SK-N-DZ (cell line): ENCODE measurements around the gene BAZ2B. TPM values are rescaled to one million over a fixed set of nuclear protein-coding genes. Genes with fewer than 3 reads are reported as not detected.
A peak's percentile ranks its signal among the peaks of the same experiment; 100 is the strongest.
"Not testable (repeated sequence)": the region's sequence is repeated elsewhere in the genome, so short reads cannot be mapped to it uniquely, and the experiment has no call there.

Source experiments
- DNase-seq: peaks from one replicate; pipeline ENCODE4 v3.0.0-alpha.2; 2015; ENCODE audit warnings: low spot score
- polyA plus RNA-seq, 2 experiments: library from polyadenylated mRNA; depleted of rRNA; stranded (reverse); fragments of >200 nt; gene quantifications; 2 replicates each; pipeline ENCODE4 v1.2.3, GENCODE V29; 2014

BAZ2B gene, protein sequence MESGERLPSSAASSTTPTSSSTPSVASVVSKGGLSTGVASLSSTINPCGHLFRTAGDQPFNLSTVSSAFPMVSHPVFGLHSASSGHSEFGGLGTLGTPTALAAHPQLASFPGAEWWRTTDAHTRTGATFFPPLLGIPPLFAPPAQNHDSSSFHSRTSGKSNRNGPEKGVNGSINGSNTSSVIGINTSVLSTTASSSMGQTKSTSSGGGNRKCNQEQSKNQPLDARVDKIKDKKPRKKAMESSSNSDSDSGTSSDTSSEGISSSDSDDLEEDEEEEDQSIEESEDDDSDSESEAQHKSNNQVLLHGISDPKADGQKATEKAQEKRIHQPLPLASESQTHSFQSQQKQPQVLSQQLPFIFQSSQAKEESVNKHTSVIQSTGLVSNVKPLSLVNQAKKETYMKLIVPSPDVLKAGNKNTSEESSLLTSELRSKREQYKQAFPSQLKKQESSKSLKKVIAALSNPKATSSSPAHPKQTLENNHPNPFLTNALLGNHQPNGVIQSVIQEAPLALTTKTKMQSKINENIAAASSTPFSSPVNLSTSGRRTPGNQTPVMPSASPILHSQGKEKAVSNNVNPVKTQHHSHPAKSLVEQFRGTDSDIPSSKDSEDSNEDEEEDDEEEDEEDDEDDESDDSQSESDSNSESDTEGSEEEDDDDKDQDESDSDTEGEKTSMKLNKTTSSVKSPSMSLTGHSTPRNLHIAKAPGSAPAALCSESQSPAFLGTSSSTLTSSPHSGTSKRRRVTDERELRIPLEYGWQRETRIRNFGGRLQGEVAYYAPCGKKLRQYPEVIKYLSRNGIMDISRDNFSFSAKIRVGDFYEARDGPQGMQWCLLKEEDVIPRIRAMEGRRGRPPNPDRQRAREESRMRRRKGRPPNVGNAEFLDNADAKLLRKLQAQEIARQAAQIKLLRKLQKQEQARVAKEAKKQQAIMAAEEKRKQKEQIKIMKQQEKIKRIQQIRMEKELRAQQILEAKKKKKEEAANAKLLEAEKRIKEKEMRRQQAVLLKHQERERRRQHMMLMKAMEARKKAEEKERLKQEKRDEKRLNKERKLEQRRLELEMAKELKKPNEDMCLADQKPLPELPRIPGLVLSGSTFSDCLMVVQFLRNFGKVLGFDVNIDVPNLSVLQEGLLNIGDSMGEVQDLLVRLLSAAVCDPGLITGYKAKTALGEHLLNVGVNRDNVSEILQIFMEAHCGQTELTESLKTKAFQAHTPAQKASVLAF (N-terminal part only)
- 10.0 and 12.6 TPM in 2 replicates for polyA plus RNA-seq (2014; cell fraction: cytosol; rRNA removed)
- 8.6 and 11.0 TPM in 2 replicates for polyA plus RNA-seq (2014; cell fraction: nucleus; rRNA removed)

DNA sequence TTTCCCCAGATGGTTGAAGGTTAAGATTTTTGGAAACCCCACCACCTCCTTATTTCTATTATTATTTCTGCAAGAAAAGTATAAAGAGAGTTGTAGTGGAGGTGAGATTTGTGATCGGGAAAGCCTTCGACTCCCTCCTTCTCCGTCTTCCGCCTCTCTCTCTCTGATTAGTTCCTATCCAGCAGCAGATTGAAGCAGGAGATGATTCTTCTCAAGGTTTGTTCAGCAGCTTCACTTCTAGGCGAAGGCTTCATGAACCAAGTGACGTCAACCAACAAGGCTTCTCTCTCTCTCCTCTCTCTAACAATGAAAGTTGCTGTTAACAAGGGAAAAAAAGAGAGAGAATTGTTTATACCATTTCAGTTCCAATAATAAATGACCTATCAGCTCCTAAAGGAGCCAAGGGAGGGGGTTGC, at the start of gene BAZ2B:
BAZ2B (minus strand) TSS at position 263 of the 416 bp plus-strand sequence. CDS start 137,829 bp downstream, outside the sequence.
- DNase-seq = peak; percentile 75

DNA sequence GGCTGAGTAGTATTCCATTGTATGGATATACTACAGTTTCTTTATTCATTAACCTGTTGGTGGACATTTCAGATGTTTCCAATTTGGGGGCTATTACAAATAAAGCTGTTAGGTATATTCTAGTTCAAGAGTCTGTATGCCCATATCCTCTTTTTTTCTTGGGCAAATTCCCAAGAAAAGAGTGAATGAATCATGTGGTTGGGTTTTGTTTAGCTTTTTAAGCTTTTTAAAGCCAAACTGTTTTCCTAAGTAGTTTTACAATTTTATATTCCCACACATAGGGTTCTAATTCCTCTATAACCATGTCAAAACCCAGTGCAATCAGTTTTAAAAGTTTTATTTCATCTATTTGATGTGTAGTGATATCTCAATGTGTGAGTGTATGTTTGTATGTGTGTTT, 44.9 kb upstream of the BAZ2B start:
- no peak for DNase-seq

DNA sequence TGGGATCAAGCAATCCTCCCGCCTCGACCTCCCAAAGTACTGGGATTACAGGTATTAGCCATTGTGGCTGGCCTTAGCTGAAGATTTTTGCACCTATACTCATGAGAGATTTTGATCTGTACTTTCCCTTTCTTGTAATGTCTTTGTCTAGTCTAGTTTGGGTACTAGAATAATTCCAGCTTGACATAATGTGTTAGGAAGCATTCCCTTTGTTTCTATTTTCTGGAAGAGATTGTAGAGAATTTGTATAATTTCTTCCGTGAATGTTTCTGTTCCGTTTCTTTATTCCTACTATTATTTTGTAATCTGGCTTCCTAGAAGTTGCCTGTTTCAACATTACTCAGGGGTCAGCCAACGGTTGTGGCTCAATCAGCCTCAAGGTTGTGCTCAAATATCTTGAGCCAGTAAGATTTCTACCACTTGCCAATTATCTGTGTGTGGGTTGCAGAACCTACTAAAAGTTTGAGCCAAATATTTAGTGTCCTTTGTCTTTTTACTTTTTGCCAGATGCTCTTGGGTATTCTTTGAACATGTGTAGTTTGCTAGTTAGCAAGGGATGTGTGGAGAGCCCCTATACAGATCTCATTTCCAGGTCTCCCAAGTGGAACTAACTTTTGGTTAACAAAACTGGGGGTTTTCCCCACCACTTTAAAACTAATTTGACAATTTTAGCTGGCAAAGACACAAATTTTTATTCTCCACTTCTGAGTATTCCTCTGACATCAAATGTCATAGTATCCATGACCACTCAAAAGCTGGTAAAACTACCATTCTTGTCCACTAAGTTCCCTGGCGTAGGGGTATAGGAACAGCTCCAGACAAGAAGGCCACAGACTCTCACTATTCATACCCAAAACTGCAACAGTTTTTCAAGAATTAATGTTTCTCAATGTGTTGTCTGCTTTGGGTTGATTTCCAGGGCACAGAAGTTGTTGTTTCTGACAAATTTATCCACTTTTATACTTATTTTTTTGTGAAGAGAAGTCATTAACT, 42.8 kb upstream of the BAZ2B start:
- no peak for DNase-seq

DNA sequence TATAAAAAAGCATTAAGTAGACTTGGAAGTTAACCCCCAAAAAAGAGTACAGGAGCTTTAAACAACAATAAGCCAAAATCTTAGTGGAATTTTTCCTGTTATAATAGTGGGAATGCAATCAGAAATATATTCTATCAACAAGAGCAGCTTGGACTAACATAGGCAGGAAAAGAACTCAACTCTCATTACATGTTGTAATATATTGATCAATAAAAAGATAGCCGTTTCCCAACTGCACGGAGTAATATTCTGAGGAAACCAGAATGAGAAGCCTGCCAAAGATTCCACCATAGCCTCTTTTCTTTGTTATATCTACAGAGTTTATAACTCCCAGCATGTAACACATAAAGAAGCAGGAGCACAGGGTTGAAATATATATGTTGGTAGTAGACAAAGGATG, 37.6 kb upstream of the BAZ2B start:
- DNase-seq = no peak

DNA sequence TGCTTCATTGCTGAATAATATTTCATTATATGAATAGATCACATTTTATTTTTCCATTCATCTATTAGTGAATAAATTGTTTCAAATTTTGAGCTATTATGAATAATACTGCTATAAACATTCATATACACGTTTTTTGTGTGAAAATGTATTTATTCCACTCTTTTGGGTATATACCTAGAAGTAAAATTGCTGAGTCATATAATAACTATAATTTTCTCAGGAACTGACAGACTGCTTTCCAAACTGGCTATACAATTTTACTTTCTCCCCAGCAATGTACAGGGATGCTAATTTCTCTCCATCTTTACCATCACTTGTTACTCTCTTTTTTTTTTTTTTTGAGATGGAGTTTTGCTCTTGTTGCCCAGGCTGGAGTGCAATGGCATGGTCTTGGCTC, 35.5 kb upstream of the BAZ2B start:
- no peak for DNase-seq

DNA sequence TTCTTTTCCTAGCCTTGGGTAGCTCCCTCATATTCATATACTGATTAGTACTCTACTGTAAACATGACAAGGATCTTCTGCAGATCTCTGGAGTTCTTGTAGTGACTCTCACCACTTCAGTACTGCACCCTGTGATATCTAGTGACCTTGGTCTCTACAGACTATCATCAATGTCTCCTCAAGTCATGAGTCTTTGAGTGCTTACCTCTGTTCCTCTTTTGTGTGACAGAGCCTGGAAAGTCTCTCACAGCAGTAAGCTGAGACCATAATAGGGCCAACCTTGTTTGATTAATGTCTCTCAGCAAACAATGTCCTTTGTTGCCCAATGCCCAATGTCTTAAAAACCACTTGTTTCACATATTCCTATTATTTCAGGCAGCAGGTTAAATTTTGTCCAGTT, 34.2 kb upstream of the BAZ2B start:
- no peak for DNase-seq

DNA sequence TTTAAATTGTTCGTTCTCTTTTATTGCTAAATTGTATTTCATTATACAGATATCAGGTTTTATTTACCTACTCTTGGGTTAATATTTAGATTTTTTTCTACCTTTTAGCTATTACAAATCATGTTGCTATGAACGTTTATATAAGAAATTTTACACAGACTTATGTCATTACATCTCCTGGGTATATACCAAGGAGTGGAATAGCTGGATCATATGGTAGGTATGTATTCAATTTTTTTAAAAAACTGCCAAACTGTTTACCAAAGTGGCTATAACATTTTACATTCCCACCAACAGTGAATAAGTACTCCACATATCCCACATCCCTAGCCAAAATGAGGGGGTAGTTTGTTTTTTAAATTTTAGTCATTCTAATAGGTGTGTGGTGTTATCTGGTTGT, 32.3 kb upstream of the BAZ2B start:
- no peak for DNase-seq

DNA sequence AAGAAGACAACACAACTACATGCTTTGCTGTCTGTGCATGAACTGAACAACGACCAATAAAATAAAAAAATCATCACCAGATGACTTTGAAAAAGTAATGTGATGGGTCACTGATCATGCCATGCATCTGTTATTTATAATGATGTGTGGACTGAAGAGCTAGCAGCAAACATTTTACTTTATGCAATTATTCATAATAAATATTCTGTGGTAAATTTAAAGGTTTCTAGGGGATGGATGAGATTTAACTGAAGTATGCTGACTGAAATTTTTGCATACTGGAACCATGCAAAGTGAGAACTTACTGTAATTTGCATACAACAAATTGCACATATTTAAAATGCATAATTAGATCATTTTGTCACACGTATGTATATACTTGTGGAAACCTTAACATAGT, 31.3 kb upstream of the BAZ2B start:
- DNase-seq = no peak

DNA sequence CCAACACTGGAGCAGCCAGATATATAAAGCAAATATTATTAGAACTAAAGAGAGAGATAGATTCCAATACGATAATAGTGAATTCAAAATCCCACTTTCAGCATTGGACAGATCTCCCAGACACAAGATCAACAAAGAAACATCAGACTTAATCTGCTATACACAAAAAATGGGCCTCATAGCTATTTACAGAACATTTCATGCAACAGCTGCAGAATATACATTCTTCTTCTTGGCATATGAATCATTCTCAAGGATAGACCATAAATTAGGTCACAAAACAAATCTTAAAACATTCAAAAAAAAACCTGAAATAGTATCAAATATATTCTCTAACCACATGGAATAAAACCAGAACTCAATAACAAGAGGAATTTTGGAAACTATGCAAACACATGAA, 23.8 kb upstream of the BAZ2B start:
- DNase-seq = no peak

DNA sequence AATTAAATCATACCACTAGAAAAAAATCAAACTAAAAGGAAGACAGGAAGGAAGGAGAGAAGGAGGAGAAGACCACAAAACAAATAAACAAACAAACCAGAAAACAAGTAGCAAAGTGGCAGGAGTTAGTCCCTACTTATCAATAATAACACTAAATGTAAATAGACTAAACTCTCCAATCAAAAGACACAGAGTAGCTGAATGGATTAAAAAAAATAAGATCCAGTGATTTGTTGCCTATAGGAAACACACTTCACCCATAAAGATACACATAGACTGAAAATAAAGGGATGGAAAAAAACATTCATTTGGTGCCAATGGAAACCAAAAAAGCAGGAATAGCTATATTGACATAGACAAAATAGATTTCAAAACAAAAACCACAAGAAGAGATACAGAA, 23.4 kb upstream of the BAZ2B start:
- DNase-seq = no peak

DNA sequence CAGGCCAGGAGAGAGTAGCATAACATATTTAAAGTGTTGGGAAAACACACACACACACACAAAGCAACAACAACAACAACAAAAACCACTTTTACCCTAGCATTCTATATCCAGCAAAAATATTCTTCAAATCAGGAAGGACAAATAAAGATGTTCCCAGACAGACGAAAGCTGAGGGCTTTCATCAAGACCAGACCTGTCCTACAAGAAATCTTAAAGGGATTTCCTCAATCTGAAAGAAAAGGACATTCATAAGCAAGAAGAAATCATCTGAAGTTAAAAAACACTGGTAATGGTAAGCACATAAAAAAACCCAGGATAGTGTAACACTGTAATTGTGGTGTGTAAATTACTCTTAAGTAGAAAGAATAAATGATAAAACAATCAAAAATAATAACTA, 22.7 kb upstream of the BAZ2B start:
- DNase-seq = no peak

DNA sequence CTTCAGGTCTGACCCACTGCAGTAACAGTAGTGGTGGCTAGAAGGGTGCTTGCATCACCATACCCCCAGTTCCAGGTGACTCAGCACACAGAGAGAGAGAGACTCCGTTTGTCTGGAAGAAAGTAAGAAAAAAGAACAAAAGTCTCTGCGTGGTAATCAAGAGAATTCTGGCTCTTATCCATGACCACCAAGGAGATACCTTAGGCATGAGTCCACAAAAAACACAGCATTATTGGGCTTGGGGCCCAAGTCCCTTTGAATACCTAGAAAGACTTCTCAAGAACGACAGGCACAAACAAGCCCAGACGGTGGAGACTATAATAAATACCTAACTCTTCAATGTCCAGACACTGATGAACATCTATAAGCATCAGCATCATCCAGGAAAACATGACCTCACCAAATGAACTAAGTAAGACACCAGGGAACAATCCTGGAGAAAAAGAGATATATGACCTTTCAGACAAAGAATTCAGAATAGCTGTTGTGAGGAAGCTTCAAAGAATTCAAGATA, 21.7 kb upstream of the BAZ2B start:
- DNase-seq = no peak

DNA sequence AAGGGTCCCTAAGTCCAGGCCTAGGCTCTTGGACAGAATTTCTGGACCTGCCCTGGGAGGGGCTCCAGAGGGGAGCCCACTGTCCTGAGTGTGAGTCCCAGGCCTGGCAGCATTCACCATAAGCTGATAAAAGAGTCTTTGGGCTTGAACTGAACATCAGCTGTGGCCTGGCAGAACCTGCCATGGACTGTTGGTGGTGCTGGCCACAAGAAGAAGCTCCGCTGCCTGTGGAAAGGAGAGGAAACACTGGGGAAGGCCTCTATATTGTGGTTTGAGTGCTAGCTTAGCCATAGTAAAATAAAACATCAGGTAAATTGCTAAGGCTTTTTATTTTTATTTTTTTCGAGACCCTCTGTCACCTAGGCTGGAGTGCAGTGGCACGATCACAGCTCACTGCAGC, 20.9 kb upstream of the BAZ2B start:
- DNase-seq = no peak

DNA sequence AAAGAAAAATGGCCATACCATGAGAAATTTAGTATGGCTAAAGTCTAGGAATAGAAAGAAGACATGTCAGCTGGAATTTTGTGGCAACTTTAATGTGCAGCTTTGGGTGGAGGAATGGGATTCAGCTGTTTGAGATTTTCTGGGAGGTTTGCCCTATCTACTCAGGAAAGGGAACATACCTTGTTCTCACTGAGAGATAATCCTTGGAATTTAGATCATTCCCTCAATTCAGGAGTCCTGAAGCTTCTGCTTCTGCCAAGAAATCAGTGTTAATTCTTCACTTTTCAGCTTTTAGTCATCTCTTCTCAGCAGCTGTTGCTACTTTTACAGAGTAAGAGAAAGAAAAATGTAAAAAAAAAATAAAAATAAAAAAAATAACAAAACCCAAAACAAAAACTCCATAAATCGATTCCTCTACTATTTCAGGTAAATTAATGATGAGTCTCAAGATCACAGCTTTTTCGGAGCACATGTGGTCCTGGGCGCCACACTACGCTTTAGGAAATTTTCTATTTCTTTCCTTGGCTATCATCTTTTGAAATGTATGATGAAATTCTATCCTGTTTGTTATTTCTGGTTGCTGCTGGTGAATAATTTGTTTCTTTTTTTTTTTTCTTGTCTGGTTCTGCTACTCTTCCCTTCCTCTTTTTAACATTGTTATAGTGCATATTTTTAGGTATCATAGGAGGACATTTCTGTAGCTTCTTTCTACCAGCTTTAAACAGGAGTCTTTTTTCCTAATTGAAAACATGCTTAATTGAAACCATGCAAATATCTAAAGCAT, 18.9 kb upstream of the BAZ2B start:
- DNase-seq = no peak

DNA sequence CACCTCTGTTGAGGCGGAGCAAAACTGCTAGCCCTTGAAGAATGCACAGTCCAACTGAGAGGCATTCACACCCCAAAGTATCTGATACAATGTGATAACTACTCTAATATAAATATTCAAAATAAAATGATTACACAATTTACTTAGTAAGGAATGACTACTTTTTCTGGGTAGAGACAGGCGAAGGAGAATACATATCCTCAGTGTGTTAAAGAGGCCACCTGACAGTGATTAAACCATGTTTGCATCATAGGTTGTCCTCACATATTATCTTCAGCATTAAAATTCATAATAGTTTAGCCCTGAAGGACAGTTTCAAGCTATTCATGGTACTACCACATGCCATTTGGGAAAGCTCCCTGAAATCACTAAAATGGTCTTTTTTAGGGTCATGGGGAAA, 16.9 kb upstream of the BAZ2B start:
- no peak for DNase-seq

DNA sequence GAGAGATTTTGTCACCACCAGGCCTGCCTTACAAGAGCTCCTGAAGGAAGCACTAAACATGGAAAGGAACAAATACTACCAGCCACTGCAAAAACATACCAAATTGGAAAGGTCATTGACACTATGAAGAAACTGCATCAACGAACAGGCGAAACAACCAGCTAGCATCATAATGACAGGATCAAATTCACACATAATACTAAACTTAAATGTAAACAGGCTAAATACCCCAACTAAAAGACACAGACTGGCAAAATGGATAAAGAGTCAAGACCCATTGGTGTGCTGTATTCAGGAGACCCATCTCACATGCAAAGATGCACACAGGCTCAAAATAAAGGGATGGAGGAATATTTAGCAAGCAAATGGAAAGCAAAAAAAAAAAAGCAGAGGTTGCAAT, 9.3 kb upstream of the BAZ2B start:
- DNase-seq = not testable (repeated sequence)

DNA sequence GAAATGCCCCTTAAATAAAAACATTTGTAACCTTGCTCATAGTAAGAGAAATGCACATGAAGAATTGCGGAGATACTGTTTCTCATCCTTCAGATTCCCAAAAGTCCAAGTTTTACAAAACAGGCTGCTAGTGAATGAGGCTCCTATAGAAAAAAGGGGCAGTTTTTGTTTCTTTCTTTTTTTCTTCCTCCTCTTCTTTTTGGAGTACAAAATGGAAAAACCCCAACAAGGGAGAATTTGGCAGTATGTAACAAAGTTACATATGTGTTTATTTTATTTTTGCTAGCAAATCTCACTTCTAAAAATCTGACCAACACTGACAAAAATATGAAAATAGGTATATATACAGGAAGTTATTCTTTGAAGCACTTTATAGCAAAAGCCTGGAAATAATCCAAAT, 7.1 kb upstream of the BAZ2B start:
- no peak for DNase-seq

DNA sequence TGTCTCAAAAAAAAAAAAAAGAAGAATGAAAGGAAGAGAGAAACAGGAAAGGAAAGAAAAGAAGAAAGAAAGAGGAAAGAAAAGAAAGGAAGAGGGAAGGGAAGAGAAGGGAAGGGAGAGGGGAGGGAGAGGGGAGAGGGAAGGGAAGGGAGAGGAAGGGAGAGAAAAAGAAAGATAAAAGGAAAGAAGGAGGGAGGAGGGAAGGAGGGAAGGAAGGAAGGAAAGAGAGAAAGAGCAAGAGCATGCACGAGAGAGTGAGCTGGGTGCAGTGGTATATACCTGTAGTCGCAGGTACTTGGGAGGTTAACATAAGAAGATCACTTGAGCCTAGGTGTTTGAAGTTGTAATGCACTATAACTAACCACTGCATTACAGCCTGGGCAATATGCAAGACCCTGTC, 6.6 kb upstream of the BAZ2B start:
- no peak for DNase-seq

DNA sequence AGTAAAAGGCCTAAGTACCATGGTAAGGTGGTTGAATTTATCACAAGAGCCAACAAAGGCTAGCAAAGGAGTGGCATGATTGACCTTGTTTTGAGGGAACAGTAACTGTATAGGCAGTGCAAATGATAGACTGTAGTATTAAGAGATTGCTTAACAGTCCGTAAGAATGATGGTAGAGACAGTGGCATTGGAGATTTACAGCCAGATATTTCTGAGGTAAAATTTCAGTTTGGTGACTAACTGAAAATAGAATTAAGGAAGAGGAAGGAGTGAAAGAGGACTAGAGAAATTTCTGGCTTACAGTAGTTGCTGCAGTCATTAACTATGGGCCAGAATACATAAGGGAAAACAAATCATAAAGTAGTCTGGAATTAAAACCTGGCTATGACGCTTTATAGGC, 4.4 kb upstream of the BAZ2B start:
- DNase-seq = no peak

DNA sequence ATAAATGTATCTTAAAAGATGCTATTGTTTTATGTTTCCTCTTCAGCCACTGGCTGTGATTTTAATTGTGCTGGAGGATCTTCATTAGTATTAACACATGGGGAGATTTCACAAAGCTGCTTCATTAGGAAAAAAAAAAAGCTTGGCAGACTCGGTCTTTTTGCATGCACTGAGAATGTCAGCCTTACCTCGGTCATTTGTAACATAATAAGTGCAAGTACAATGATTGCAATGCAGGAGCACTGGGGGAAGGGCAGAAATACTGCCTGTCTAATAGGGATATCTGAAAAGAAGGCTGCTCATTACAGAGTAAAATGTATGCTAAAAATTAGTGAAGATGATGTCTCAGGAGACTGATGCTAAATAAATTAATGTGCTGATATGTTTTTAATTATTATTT, 1.3 kb upstream of the BAZ2B start:
- DNase-seq = peak; percentile 67
